Small intestine (tissue), 7 donors: ENCODE data around the gene KAT6B. TPM values are rescaled to one million over a fixed set of nuclear protein-coding genes. Genes with fewer than 3 reads are reported as not detected.

Experiments
- DNase-seq, 2 donors: peaks; one replicate each; pipeline versions ENCODE4 v3.0.0 to v3.0.0-alpha.2; 2013
- FAIRE-seq: peaks from 2 replicates; lab custom pipeline; 2012; peaks lifted over from hg19 to GRCh38; lab: Jason Lieb, UNC
- H3K27ac ChIP-seq, 3 donors: one replicate each; pipeline ENCODE4 v1.5.1; 2013; ENCODE audit warnings: low read length in 2 of 3, mild to moderate bottlenecking in 2 of 3, control low read depth in 1 of 3, inconsistent platforms in 1 of 3, low read depth in 1 of 3, moderate library complexity in 1 of 3
- H3K27me3 ChIP-seq, 3 donors: one replicate each; pipeline ENCODE4 v1.6.1; 2013; ENCODE audit warnings: low read length in 3 of 3, inconsistent platforms in 1 of 3; ENCODE audit not compliant: control insufficient read depth in 3 of 3, insufficient read depth in 3 of 3
- H3K36me3 ChIP-seq, 3 donors: one replicate each; pipeline ENCODE4 v1.6.1; 2013; ENCODE audit warnings: low read length in 3 of 3, inconsistent platforms in 1 of 3, low read depth in 1 of 3, mild to moderate bottlenecking in 1 of 3, moderate library complexity in 1 of 3; ENCODE audit not compliant: control insufficient read depth in 3 of 3, insufficient read depth in 2 of 3
- H3K4me1 ChIP-seq, 3 donors: one replicate each; pipeline ENCODE4 v1.6.1; 2013; ENCODE audit warnings: low read length in 2 of 3, inconsistent platforms in 1 of 3, low read depth in 1 of 3, mild to moderate bottlenecking in 1 of 3, moderate library complexity in 1 of 3; ENCODE audit not compliant: control insufficient read depth in 3 of 3, insufficient read depth in 2 of 3
- H3K4me3 ChIP-seq, 3 donors: one replicate each; pipeline ENCODE4 v1.5.1; 2013; ENCODE audit warnings: low read length in 3 of 3, control low read depth in 1 of 3, inconsistent platforms in 1 of 3, low read depth in 1 of 3, mild to moderate bottlenecking in 1 of 3, moderate library complexity in 1 of 3
- H3K9me3 ChIP-seq, 2 donors: one replicate each; pipeline ENCODE4 v1.6.1; 2013; ENCODE audit warnings: low read depth in 1 of 2, low read length in 1 of 2; ENCODE audit not compliant: control insufficient read depth in 2 of 2, insufficient read depth in 1 of 2
- WGBS, 3 donors: extraction: QIAGEN DNeasy Blood & Tissue Kit; methylation state at CpG; one replicate each; pipeline ENCODE4 v1.1.7; 2013; 5-methylcytosine and 5-hydroxymethylcytosine counted together
- polyA plus RNA-seq, 4 donors: library from polyadenylated mRNA; stranded (reverse) in 3 of 4; unstranded in 1 of 4; fragments of 200-250 nt in 3 of 4; fragments of 120-200 nt in 1 of 4; gene quantifications; one replicate each; pipeline versions ENCODE4 v1.2.1 to v1.2.3, GENCODE V29; 2013
- donor health status: healthy with polysubstance abuse.
- donor health status: control.
- donor health status: control.
- donor health status: Bipolar disorder and iron deficiency.
- donor health status: healthy.

Gene KAT6B
- polyA plus RNA-seq, 4 donors, result 4.6 to 16.2 (median 5.9) TPM

- Histone ChIP-seq H3K27ac (no peak overlapping the region), H3K36me3 (peaks cover 0 to 46% (median 11%) of the 10 kb centered on the region in 3 donors), H3K4me3 (no peak overlapping the region), H3K27me3 (no peaks in the 10 kb centered on the region), H3K9me3 (no peaks in the 10 kb centered on the region), H3K4me1 (no peaks in the 10 kb centered on the region)
- DNase-seq (no peak), FAIRE-seq (no peak)
- 82 to 96% (median 85%) methylated on average over 7 of the region's 7 CpGs for WGBS, 3 donors
Measured at GRCh38 chr10:75028748-75029147, 202.3 kb downstream of the KAT6B start.

GRCh38 chr10:75029420-75029819, 203.0 kb downstream of the KAT6B start:
- Histone ChIP-seq H3K27me3 (no peaks in the 10 kb centered on the region), H3K4me1 (no peaks in the 10 kb centered on the region), H3K27ac (no peak overlapping the region), H3K36me3 (peaks cover 0 to 46% (median 9%) of the 10 kb centered on the region in 3 donors), H3K4me3 (no peak overlapping the region), H3K9me3 (no peaks in the 10 kb centered on the region)
- no peak for FAIRE-seq
- no peak for DNase-seq
- 92 to 95% (median 92%) methylated on average over 15 of the region's 15 CpGs for WGBS, 3 donors

DNA sequence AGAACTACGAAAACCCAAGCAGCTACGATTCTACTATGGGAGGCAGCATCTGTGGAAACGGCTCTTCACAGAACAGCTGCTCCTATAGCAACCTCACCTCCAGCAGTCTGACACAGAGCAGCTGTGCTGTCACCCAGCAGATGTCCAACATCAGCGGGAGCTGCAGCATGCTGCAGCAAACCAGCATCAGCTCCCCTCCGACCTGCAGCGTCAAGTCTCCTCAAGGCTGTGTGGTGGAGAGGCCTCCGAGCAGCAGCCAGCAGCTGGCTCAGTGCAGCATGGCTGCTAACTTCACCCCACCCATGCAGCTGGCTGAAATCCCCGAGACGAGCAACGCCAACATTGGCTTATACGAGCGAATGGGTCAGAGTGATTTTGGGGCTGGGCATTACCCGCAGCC, 203.5 kb downstream of the KAT6B start:
- no peak for FAIRE-seq
- H3K4me1 ChIP-seq, result no peaks in the 10 kb centered on the region
- H3K4me3 ChIP-seq, result no peak overlapping the region
- no peaks in the 10 kb centered on the region for H3K27me3 ChIP-seq
- peak in 1 of 2 donors; percentile 32 for DNase-seq
- no peaks in the 10 kb centered on the region for H3K9me3 ChIP-seq
- H3K36me3 ChIP-seq, result peaks cover 0 to 45% (median 8%) of the 10 kb centered on the region in 3 donors
- H3K27ac ChIP-seq, result no peak overlapping the region
- WGBS, 3 donors, result 68 to 93% (median 91%) methylated on average over 13 of the region's 13 CpGs

- Histone ChIP-seq H3K27ac (no peak overlapping the region), H3K4me1 (no peaks in the 10 kb centered on the region), H3K36me3 (peaks cover 0 to 41% (median 5%) of the 10 kb centered on the region in 3 donors), H3K27me3 (no peaks in the 10 kb centered on the region), H3K4me3 (no peak overlapping the region), H3K9me3 (no peaks in the 10 kb centered on the region)
- DNase-seq (no peak), FAIRE-seq (no peak)
- 96 to 99% (median 97%) methylated on average over 10 of the region's 10 CpGs for WGBS, 3 donors
Measured at GRCh38 chr10:75030371-75030770, 204.0 kb downstream of the KAT6B start.

DNA sequence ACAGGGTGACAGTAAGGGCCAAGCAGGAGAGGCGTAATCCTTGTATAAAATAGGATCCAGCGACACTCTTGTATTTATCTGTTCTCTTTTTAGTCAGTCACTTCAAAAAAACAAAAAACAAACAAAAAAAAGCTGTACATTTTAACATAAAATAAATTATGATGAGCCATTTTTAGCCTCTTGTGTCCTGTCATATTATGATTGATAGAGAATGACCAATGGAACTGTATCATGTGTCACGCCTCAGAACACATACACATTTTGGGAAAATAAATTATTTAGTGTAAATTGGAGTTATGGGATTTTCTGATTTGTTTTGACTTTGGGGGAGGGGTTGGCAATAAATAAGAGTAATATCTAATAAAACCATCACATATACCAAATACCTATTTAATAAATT, 205.7 kb downstream of the KAT6B start:
- no peak overlapping the region for H3K27ac ChIP-seq
- no peak overlapping the region for H3K4me3 ChIP-seq
- DNase-seq, result no peak
- WGBS, 3 donors, result 96 to 99% (median 96%) methylated on average over 3 of the region's 3 CpGs
- peaks cover 0 to 31% (median 0%) of the 10 kb centered on the region in 3 donors for H3K36me3 ChIP-seq
- no peaks in the 10 kb centered on the region for H3K9me3 ChIP-seq
- H3K27me3 ChIP-seq, result no peaks in the 10 kb centered on the region
- no peaks in the 10 kb centered on the region for H3K4me1 ChIP-seq
- no peak for FAIRE-seq

- Histone ChIP-seq H3K4me1 (no peaks in the 10 kb centered on the region), H3K4me3 (no peak overlapping the region), H3K9me3 (no peaks in the 10 kb centered on the region), H3K27ac (no peak overlapping the region), H3K36me3 (peaks cover 0 to 31% (median 0%) of the 10 kb centered on the region in 3 donors), H3K27me3 (no peaks in the 10 kb centered on the region)
- WGBS, 3 donors, result 79 to 84% (median 82%) methylated on average over 8 of the region's 8 CpGs
- DNase-seq, result no peak
- FAIRE-seq, result no peak
Measured at GRCh38 chr10:75032813-75033212, 206.4 kb downstream of the KAT6B start.

DNA sequence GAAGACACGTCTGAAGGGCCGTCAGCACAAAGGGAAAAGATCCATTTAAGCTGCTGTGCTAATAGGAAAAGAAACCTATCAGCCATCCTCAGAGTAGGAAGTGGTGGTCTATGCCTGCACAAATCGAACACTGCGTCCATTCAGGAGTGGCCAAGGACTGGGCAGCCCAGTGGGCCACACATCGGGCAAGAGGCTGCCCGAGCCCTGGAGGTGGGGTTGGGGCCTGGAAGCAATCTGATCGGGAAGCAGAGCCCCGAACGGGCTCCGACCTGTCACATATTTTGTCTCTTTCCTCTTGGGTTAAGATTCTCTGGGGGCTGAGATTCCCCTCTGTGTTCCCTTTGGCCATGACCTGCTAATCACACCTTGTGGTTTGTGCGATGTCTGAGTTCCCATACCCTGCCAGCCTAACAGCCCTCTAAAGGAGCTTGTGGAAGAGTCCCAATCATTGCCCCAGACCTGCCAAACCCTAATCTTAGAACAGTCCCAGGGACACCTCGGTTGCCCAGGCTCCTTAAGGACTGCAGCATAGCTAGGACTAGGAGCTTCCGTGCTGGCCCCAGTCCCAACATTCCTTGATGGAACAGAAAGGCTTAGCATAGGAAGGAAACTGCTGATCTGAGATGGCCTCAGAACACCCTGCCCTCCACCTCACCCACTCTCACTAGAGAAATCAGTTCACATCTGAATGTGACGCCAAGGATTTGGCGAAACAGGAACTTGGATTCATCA, 207.2 kb downstream of the KAT6B start:
- Histone ChIP-seq H3K27me3 (no peaks in the 10 kb centered on the region), H3K9me3 (no peaks in the 10 kb centered on the region), H3K27ac (no peak overlapping the region), H3K4me3 (no peak overlapping the region), H3K36me3 (peaks cover 0 to 32% (median 0%) of the 10 kb centered on the region in 3 donors), H3K4me1 (no peaks in the 10 kb centered on the region)
- DNase-seq (no peak), FAIRE-seq (no peak)
- WGBS, 3 donors, result 91 to 94% (median 92%) methylated on average over 15 of the region's 15 CpGs

- FAIRE-seq, result no peak
- H3K36me3 ChIP-seq, result peaks cover 0 to 28% (median 0%) of the 10 kb centered on the region in 3 donors
- no peaks in the 10 kb centered on the region for H3K4me1 ChIP-seq
- no peak overlapping the region for H3K27ac ChIP-seq
- H3K4me3 ChIP-seq, result no peak overlapping the region
- no peak for DNase-seq
- no peaks in the 10 kb centered on the region for H3K27me3 ChIP-seq
- WGBS, 3 donors, result 73 to 89% (median 87%) methylated on average over 5 of the region's 5 CpGs
- H3K9me3 ChIP-seq, result no peaks in the 10 kb centered on the region
Measured at GRCh38 chr10:75034131-75034512, 207.7 kb downstream of the KAT6B start.
